ENCODE results near the gene REC8.

The REC8 gene

GRCh38 chr14:24150567-24150966 is 21.3 kb upstream of the REC8 start:
- H3K9me3 ChIP-seq (ENCODE audit: control insufficient read depth, insufficient read depth, low read length) = no peaks in the 10 kb centered on the region
- no peaks in the 10 kb centered on the region for H3K27me3 ChIP-seq (ENCODE audit: control insufficient read depth, insufficient read depth, low read length)
- H3K4me1 ChIP-seq (ENCODE audit: control insufficient read depth, insufficient read depth, low read length) = peaks cover 3% of the 10 kb centered on the region
- H3K9ac ChIP-seq (ENCODE audit: low read depth, low read length) = no peak overlapping the region
- H3K36me3 ChIP-seq (ENCODE audit: control insufficient read depth, insufficient read depth, low read length) = peaks cover 45% of the 10 kb centered on the region
- no peak overlapping the region for H3K4me3 ChIP-seq (ENCODE audit: low read depth, low read length)

- H3K4me1 ChIP-seq (ENCODE audit: control insufficient read depth, insufficient read depth, low read length) = peaks cover 3% of the 10 kb centered on the region
- no peaks in the 10 kb centered on the region for H3K27me3 ChIP-seq (ENCODE audit: control insufficient read depth, insufficient read depth, low read length)
- peaks cover 50% of the 10 kb centered on the region for H3K36me3 ChIP-seq (ENCODE audit: control insufficient read depth, insufficient read depth, low read length)
- no peaks in the 10 kb centered on the region for H3K9me3 ChIP-seq (ENCODE audit: control insufficient read depth, insufficient read depth, low read length)
- H3K9ac ChIP-seq (ENCODE audit: low read depth, low read length) = no peak overlapping the region
- H3K4me3 ChIP-seq (ENCODE audit: low read depth, low read length) = no peak overlapping the region
Measured at GRCh38 chr14:24150993-24151392, 20.9 kb upstream of the REC8 start.

- Histone ChIP-seq H3K4me3 (ENCODE audit: low read depth, low read length) (no peak overlapping the region), H3K27me3 (ENCODE audit: control insufficient read depth, insufficient read depth, low read length) (no peaks in the 10 kb centered on the region), H3K9me3 (ENCODE audit: control insufficient read depth, insufficient read depth, low read length) (no peaks in the 10 kb centered on the region), H3K4me1 (ENCODE audit: control insufficient read depth, insufficient read depth, low read length) (peaks cover 3% of the 10 kb centered on the region), H3K36me3 (ENCODE audit: control insufficient read depth, insufficient read depth, low read length) (peaks cover 53% of the 10 kb centered on the region), H3K9ac (ENCODE audit: low read depth, low read length) (no peak overlapping the region)
Measured at GRCh38 chr14:24151404-24152080, 20.3 kb upstream of the REC8 start.

- H3K9me3 ChIP-seq (ENCODE audit: control insufficient read depth, insufficient read depth, low read length) = no peaks in the 10 kb centered on the region
- no peak overlapping the region for H3K9ac ChIP-seq (ENCODE audit: low read depth, low read length)
- peaks cover 60% of the 10 kb centered on the region for H3K36me3 ChIP-seq (ENCODE audit: control insufficient read depth, insufficient read depth, low read length)
- no peak overlapping the region for H3K4me3 ChIP-seq (ENCODE audit: low read depth, low read length)
- no peaks in the 10 kb centered on the region for H3K27me3 ChIP-seq (ENCODE audit: control insufficient read depth, insufficient read depth, low read length)
- no peaks in the 10 kb centered on the region for H3K4me1 ChIP-seq (ENCODE audit: control insufficient read depth, insufficient read depth, low read length)
Measured at GRCh38 chr14:24155100-24155499, 16.8 kb upstream of the REC8 start.

- Histone ChIP-seq H3K4me3 (ENCODE audit: low read depth, low read length) (no peak overlapping the region), H3K4me1 (ENCODE audit: control insufficient read depth, insufficient read depth, low read length) (peaks cover 3% of the 10 kb centered on the region), H3K9me3 (ENCODE audit: control insufficient read depth, insufficient read depth, low read length) (no peaks in the 10 kb centered on the region), H3K9ac (ENCODE audit: low read depth, low read length) (no peak overlapping the region), H3K36me3 (ENCODE audit: control insufficient read depth, insufficient read depth, low read length) (peaks cover 49% of the 10 kb centered on the region), H3K27me3 (ENCODE audit: control insufficient read depth, insufficient read depth, low read length) (no peaks in the 10 kb centered on the region)
Measured at GRCh38 chr14:24156840-24157239, 15.0 kb upstream of the REC8 start.

GRCh38 chr14:24157331-24157730 is 14.5 kb upstream of the REC8 start:
- Histone ChIP-seq H3K27me3 (ENCODE audit: control insufficient read depth, insufficient read depth, low read length) (no peaks in the 10 kb centered on the region), H3K4me1 (ENCODE audit: control insufficient read depth, insufficient read depth, low read length) (peaks cover 3% of the 10 kb centered on the region), H3K36me3 (ENCODE audit: control insufficient read depth, insufficient read depth, low read length) (peaks cover 45% of the 10 kb centered on the region), H3K4me3 (ENCODE audit: low read depth, low read length) (no peak overlapping the region), H3K9me3 (ENCODE audit: control insufficient read depth, insufficient read depth, low read length) (no peaks in the 10 kb centered on the region), H3K9ac (ENCODE audit: low read depth, low read length) (no peak overlapping the region)

GRCh38 chr14:24159777-24160498 is 11.9 kb upstream of the REC8 start:
- H3K4me3 ChIP-seq (ENCODE audit: low read depth, low read length) = no peak overlapping the region
- H3K36me3 ChIP-seq (ENCODE audit: control insufficient read depth, insufficient read depth, low read length) = peaks cover 53% of the 10 kb centered on the region
- no peaks in the 10 kb centered on the region for H3K27me3 ChIP-seq (ENCODE audit: control insufficient read depth, insufficient read depth, low read length)
- no peak overlapping the region for H3K9ac ChIP-seq (ENCODE audit: low read depth, low read length)
- no peaks in the 10 kb centered on the region for H3K9me3 ChIP-seq (ENCODE audit: control insufficient read depth, insufficient read depth, low read length)
- H3K4me1 ChIP-seq (ENCODE audit: control insufficient read depth, insufficient read depth, low read length) = peaks cover 3% of the 10 kb centered on the region

- Histone ChIP-seq H3K9me3 (ENCODE audit: control insufficient read depth, insufficient read depth, low read length) (no peaks in the 10 kb centered on the region), H3K36me3 (ENCODE audit: control insufficient read depth, insufficient read depth, low read length) (peaks cover 50% of the 10 kb centered on the region), H3K4me3 (ENCODE audit: low read depth, low read length) (no peak overlapping the region), H3K4me1 (ENCODE audit: control insufficient read depth, insufficient read depth, low read length) (peaks cover 3% of the 10 kb centered on the region), H3K27me3 (ENCODE audit: control insufficient read depth, insufficient read depth, low read length) (no peaks in the 10 kb centered on the region), H3K9ac (ENCODE audit: low read depth, low read length) (no peak overlapping the region)
Measured at GRCh38 chr14:24160499-24160849, 11.4 kb upstream of the REC8 start.

GRCh38 chr14:24160850-24161804 is 10.8 kb upstream of the REC8 start, which contains the start of gene IRF9:
IRF9 (plus strand) TSS chr14:24161265; CDS start chr14:24162145, 880 bp downstream.
- Histone ChIP-seq H3K9me3 (ENCODE audit: control insufficient read depth, insufficient read depth, low read length) (no peaks in the 10 kb centered on the region), H3K4me1 (ENCODE audit: control insufficient read depth, insufficient read depth, low read length) (peaks cover 3% of the 10 kb centered on the region), H3K9ac (ENCODE audit: low read depth, low read length) (peak within 1 kb of the TSS; percentile 66), H3K36me3 (ENCODE audit: control insufficient read depth, insufficient read depth, low read length) (peaks cover 44% of the 10 kb centered on the region), H3K27me3 (ENCODE audit: control insufficient read depth, insufficient read depth, low read length) (no peaks in the 10 kb centered on the region), H3K4me3 (ENCODE audit: low read depth, low read length) (peak within 1 kb of the TSS; percentile 64)

GRCh38 chr14:24162093-24162492 is 9.8 kb upstream of the REC8 start:
- H3K36me3 ChIP-seq (ENCODE audit: control insufficient read depth, insufficient read depth, low read length) = peaks cover 37% of the 10 kb centered on the region
- H3K9me3 ChIP-seq (ENCODE audit: control insufficient read depth, insufficient read depth, low read length) = no peaks in the 10 kb centered on the region
- no peak overlapping the region for H3K9ac ChIP-seq (ENCODE audit: low read depth, low read length)
- H3K4me1 ChIP-seq (ENCODE audit: control insufficient read depth, insufficient read depth, low read length) = peaks cover 3% of the 10 kb centered on the region
- peak overlapping the region; percentile 64 for H3K4me3 ChIP-seq (ENCODE audit: low read depth, low read length)
- no peaks in the 10 kb centered on the region for H3K27me3 ChIP-seq (ENCODE audit: control insufficient read depth, insufficient read depth, low read length)

- Histone ChIP-seq H3K36me3 (ENCODE audit: control insufficient read depth, insufficient read depth, low read length) (peaks cover 26% of the 10 kb centered on the region), H3K4me3 (ENCODE audit: low read depth, low read length) (no peak overlapping the region), H3K27me3 (ENCODE audit: control insufficient read depth, insufficient read depth, low read length) (no peaks in the 10 kb centered on the region), H3K9me3 (ENCODE audit: control insufficient read depth, insufficient read depth, low read length) (no peaks in the 10 kb centered on the region), H3K4me1 (ENCODE audit: control insufficient read depth, insufficient read depth, low read length) (peaks cover 3% of the 10 kb centered on the region), H3K9ac (ENCODE audit: low read depth, low read length) (no peak overlapping the region)
Measured at GRCh38 chr14:24164518-24164991, 7.3 kb upstream of the REC8 start.
